ENCODE results near the gene DNAJB5.

Gene DNAJB5

DNA sequence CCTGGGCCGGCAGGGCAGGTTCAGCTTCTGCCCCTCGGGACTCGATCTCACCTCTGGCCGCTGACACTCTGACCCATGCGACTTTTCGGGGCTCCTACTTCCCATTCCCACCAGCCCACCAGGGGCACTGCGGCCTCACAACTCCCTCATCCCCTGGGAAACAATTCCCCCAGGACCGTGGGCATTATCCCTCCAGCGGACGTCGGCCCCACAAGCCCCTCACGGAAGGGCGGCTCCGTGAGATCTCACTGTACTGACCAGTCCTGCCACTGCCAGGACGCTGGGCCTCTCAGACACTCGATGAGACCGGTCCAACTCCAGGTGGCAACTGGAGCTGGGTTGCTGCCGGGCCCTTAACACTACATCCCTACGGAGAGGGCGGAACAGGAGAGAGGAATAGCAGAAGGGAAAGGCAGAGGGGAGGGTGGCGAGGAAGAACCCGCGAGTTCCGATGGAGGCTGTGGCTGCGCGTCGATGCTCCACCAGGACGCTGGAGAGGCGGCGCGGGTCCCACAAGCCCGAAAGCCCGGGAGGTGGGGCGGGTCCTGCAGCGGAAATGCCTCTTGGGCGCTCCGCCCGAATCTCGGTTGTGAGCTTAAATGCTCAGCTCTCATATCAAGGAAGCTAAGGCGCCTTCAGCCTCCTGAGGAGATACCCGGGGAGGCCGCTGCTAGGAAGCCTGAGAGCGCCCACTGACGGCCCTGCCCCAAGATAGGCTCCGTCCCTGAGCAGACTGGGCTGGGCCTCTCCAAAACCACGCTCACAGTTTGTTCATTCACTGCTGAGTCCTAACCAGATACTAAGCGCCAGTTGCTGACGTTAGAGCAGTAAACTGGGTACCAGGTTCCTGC is 46.5 kb downstream of the DNAJB5 start:
- DNase-seq (no peak), ATAC-seq (ENCODE audit: insufficient read depth, low read depth) (no peak)
- TF ChIP-seq EZH2 (IDR thresholded peaks at IDR 0.05; ENCODE audit: borderline replicate concordance, low read depth, low read length, severe bottlenecking): no peak
- TF ChIP-seq, protein P1, sequence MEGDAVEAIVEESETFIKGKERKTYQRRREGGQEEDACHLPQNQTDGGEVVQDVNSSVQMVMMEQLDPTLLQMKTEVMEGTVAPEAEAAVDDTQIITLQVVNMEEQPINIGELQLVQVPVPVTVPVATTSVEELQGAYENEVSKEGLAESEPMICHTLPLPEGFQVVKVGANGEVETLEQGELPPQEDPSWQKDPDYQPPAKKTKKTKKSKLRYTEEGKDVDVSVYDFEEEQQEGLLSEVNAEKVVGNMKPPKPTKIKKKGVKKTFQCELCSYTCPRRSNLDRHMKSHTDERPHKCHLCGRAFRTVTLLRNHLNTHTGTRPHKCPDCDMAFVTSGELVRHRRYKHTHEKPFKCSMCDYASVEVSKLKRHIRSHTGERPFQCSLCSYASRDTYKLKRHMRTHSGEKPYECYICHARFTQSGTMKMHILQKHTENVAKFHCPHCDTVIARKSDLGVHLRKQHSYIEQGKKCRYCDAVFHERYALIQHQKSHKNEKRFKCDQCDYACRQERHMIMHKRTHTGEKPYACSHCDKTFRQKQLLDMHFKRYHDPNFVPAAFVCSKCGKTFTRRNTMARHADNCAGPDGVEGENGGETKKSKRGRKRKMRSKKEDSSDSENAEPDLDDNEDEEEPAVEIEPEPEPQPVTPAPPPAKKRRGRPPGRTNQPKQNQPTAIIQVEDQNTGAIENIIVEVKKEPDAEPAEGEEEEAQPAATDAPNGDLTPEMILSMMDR (IDR thresholded peaks at IDR 0.05; ENCODE audit: borderline replicate concordance, extremely low read depth, low read length, poor library complexity, severe bottlenecking): no peak
- Histone ChIP-seq H3K4me1 (ENCODE audit: insufficient read depth, low read length) (no peaks in the 10 kb centered on the region), H3K4me3 (ENCODE audit: low read depth in 1 of 2, low read length in 2 of 2) (no peak overlapping the region), H3K9me3 (ENCODE audit: insufficient read depth, low read length, severe bottlenecking) (no peaks in the 10 kb centered on the region), H4K20me1 (ENCODE audit: insufficient read depth, low read length) (no peaks in the 10 kb centered on the region), H2AFZ (ENCODE audit: low read depth, low read length) (no peak overlapping the region), H3K9ac (ENCODE audit: low read depth, low read length) (no peak overlapping the region), H3K79me2 (ENCODE audit: insufficient read depth, low read length) (no peaks in the 10 kb centered on the region), H3K27me3 (ENCODE audit: insufficient read depth, low read length, poor library complexity) (no peaks in the 10 kb centered on the region), H3K4me2 (ENCODE audit: insufficient read depth, low read length) (no peak overlapping the region), H3K36me3 (ENCODE audit: insufficient read depth, low read length) (no peaks in the 10 kb centered on the region), H3K27ac (ENCODE audit: low read length) (no peak overlapping the region)

DNA sequence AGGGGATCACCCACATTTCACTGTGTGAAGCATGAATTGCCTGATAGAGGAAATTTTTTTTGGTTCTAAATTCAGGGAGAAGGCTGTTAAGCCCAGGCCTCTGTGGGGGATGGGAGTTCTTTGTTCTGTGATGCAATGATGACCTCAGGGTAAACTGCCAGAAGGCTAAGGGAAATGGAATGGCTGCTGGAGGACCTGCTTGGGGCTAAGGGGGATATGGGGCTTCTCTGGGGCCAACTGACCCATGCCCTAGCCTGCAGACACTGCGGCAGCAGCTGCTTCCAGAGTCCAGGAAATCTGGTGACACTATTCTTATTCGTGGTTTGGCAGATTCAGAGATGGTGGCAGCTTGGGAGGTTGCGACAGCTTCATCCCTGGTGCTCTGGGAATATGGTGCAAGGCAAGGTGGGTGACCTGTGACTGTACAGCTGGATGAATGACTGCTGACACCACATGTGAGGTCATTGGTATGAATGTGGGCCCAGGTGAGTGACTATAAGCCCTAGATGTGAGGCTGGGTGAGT is 52.6 kb downstream of the DNAJB5 start:
- Histone ChIP-seq H3K27me3 (ENCODE audit: insufficient read depth, low read length, poor library complexity) (no peaks in the 10 kb centered on the region), H3K79me2 (ENCODE audit: insufficient read depth, low read length) (no peaks in the 10 kb centered on the region), H3K4me3 (ENCODE audit: low read depth in 1 of 2, low read length in 2 of 2) (no peak overlapping the region), H2AFZ (ENCODE audit: low read depth, low read length) (no peak overlapping the region), H3K9ac (ENCODE audit: low read depth, low read length) (no peak overlapping the region), H4K20me1 (ENCODE audit: insufficient read depth, low read length) (no peaks in the 10 kb centered on the region; the same call in 1 of the 2 replicates), H3K4me1 (ENCODE audit: insufficient read depth, low read length) (no peaks in the 10 kb centered on the region), H3K36me3 (ENCODE audit: insufficient read depth, low read length) (peaks cover 5% of the 10 kb centered on the region; the same call in 1 of the 2 replicates), H3K27ac (ENCODE audit: low read length) (no peak overlapping the region), H3K4me2 (ENCODE audit: insufficient read depth, low read length) (no peak overlapping the region), H3K9me3 (ENCODE audit: insufficient read depth, low read length, severe bottlenecking) (no peaks in the 10 kb centered on the region)
- DNase-seq: no peak
- TF ChIP-seq, protein P1 (IDR thresholded peaks at IDR 0.05; ENCODE audit: borderline replicate concordance, extremely low read depth, low read length, poor library complexity, severe bottlenecking): no peak
- TF ChIP-seq EZH2 (IDR thresholded peaks at IDR 0.05; ENCODE audit: borderline replicate concordance, low read depth, low read length, severe bottlenecking): no peak
- no peak for ATAC-seq (ENCODE audit: insufficient read depth, low read depth)

DNA sequence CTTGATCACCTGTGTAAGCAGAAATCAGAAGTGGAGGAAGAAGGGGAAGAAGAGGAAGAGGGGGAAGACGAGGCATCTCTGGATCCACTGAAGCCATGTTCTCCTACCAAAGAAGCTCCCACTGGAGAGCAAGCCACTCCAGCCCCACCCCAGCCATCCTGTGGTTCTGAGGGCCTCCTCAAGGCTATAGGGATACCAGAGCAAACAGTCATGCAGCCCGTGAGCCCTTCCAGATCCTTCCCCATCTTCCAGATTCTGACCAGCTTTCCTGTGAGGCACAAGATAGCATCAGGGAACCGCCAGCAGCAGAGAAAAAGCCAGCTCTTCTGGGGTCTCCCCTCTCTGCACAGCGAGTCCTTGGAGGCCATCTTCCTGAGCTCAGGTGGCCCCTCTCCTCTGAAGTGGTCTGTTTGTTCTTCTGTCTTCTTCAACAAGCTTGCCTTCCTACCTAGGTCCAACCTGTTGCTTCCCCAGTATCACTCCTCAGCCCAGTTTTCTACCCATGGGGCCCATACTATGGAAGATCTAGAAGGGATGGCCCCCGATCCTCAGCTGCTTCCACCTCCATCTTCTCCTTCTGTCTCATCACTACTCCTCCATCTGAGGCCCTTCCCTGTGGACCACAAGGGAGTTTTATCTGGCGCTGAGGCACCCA is 53.5 kb downstream of the DNAJB5 start:
- no peaks in the 10 kb centered on the region for H3K79me2 ChIP-seq (ENCODE audit: insufficient read depth, low read length)
- H3K4me2 ChIP-seq (ENCODE audit: insufficient read depth, low read length): no peak overlapping the region
- H3K27ac ChIP-seq (ENCODE audit: low read length): no peak overlapping the region
- ATAC-seq (ENCODE audit: insufficient read depth, low read depth): no peak
- TF ChIP-seq, protein P1 (IDR thresholded peaks at IDR 0.05; ENCODE audit: borderline replicate concordance, extremely low read depth, low read length, poor library complexity, severe bottlenecking): no peak
- no peak for TF ChIP-seq EZH2 (IDR thresholded peaks at IDR 0.05; ENCODE audit: borderline replicate concordance, low read depth, low read length, severe bottlenecking)
- no peaks in the 10 kb centered on the region for H3K4me1 ChIP-seq (ENCODE audit: insufficient read depth, low read length)
- H3K27me3 ChIP-seq (ENCODE audit: insufficient read depth, low read length, poor library complexity): no peaks in the 10 kb centered on the region
- DNase-seq: no peak
- no peaks in the 10 kb centered on the region; the same call in 1 of the 2 replicates for H4K20me1 ChIP-seq (ENCODE audit: insufficient read depth, low read length)
- peaks cover 5% of the 10 kb centered on the region; the same call in 1 of the 2 replicates for H3K36me3 ChIP-seq (ENCODE audit: insufficient read depth, low read length)
- H3K9ac ChIP-seq (ENCODE audit: low read depth, low read length): no peak overlapping the region
- no peak overlapping the region for H2AFZ ChIP-seq (ENCODE audit: low read depth, low read length)
- H3K4me3 ChIP-seq (ENCODE audit: low read depth in 1 of 2, low read length in 2 of 2): no peak overlapping the region
- no peaks in the 10 kb centered on the region for H3K9me3 ChIP-seq (ENCODE audit: insufficient read depth, low read length, severe bottlenecking)

Data from DND-41 (cell line).